NT2/D1 (cell line): Measurements from ENCODE around the gene SVOP.

Source experiments
- DNase-seq: peaks from one replicate; pipeline ENCODE4 v3.0.0-alpha.2; 2011; ENCODE audit warnings: low read depth, low spot score
- H3K27me3 ChIP-seq: 2 replicates; pipeline ENCODE4 v1.6.0; 2011; ENCODE audit warnings: mild to moderate bottlenecking; ENCODE audit not compliant: insufficient read length, insufficient read depth
- H3K36me3 ChIP-seq: 2 replicates; pipeline ENCODE4 v1.6.1; 2011; ENCODE audit warnings: mild to moderate bottlenecking, low read length, mixed read lengths; ENCODE audit not compliant: insufficient read depth, insufficient read length
- H3K4me1 ChIP-seq: 2 replicates; pipeline ENCODE4 v1.5.1; 2011; ENCODE audit not compliant: insufficient read depth, insufficient read length
- H3K4me3 ChIP-seq: 2 replicates; pipeline ENCODE4 v1.5.1; 2011; ENCODE audit warnings: low read depth; ENCODE audit not compliant: insufficient read length
- H3K9ac ChIP-seq: 2 replicates; pipeline ENCODE4 v1.6.0; 2011; ENCODE audit warnings: low read depth; ENCODE audit not compliant: insufficient read length
- H3K9me3 ChIP-seq: 2 replicates; pipeline ENCODE4 v1.5.1; 2011; ENCODE audit warnings: mild to moderate bottlenecking, low read length; ENCODE audit not compliant: insufficient read depth
- SUZ12 ChIP-seq: IDR thresholded peaks from 2 replicates; pipeline ENCODE4 v1.6.1; 2011; ENCODE audit not compliant: insufficient read length, insufficient read depth; ENCODE audit errors: extremely low read depth
- YY1 ChIP-seq: IDR thresholded peaks from 2 replicates; pipeline ENCODE4 v1.6.1; 2011; ENCODE audit not compliant: insufficient read length, insufficient read depth
- ZNF274 ChIP-seq: IDR thresholded peaks from 2 replicates; pipeline ENCODE4 v1.6.1; 2011; ENCODE audit warnings: mild to moderate bottlenecking, low read depth, low read length

SVOP gene

DNA sequence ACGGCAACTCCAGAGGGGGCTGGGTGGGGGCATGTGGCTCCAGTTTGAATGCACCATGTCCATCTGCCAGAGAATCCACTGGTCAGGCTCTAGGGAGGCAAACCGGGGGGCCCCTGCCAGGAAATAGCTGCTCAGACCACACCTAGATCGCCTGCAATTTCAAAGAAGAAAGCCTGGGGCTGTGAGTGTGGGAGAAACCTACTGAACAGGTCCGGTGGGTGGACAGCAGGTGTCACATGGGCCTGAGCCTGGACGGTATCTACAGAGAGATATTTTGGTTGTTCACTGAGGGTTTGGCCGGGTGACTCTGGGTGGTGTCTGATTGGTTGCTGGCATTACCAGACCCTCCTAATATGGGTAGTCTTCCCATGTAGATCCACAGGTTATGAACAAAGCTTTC is 109.0 kb downstream of the SVOP start:
- Histone ChIP-seq H3K4me3 (no peak overlapping the region), H3K9ac (no peak overlapping the region), H3K27me3 (no peaks in the 10 kb centered on the region), H3K4me1 (peaks cover 2% of the 10 kb centered on the region), H3K9me3 (no peaks in the 10 kb centered on the region), H3K36me3 (no peaks in the 10 kb centered on the region)
- TF ChIP-seq YY1 (no peak), ZNF274 (no peak), SUZ12 (no peak)
- no peak for DNase-seq

DNA sequence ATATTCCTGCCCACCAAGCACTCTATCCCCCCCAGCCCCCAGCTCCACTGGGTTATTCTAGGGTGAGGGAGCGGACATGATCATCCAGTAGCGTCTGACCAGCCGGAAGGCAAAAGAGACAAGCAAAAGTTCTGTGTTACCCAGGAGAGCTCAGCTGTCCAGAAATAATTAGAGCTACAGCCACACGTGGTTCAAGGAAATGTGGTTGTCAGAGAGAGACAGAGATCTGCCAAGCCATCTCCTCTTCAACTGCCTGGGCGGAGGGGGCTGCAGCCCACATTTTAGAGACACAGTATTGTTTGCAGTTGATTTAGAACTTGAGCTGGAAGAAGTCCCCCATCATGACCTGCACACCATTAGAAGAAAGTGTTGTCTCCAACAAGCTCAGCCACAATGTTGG is 110.5 kb downstream of the SVOP start:
- no peaks in the 10 kb centered on the region for H3K36me3 ChIP-seq

DNA sequence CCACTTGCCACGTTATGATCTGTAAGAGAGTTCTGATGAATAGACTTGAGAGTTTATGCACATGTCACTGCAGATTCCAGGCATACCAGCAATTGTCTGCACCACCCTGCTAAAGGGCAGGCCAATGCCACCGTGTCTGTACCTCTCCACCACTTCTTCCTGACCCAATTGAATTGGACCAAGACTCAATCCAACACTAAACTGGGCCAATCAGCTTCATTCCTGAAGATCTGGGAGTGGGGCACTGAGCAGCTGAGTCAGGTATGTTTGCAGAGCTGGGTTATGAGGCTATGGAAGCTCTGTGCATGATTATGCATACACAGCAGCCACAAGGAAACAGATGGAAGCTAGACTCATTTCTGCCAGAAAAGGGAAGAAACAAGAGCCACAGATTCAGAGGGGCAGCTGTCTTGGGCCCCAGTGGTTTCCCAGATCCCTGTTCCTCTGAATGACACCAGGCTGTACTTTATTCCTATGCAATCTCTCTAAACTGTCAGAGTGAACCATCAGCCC is 113.0 kb downstream of the SVOP start:
- H3K27me3 ChIP-seq: no peaks in the 10 kb centered on the region
- no peaks in the 10 kb centered on the region for H3K36me3 ChIP-seq
- H3K4me3 ChIP-seq: no peak overlapping the region
- DNase-seq: no peak
- peaks cover 2% of the 10 kb centered on the region for H3K4me1 ChIP-seq
- no peaks in the 10 kb centered on the region for H3K9me3 ChIP-seq
- TF ChIP-seq ZNF274 (no peak), YY1 (no peak), SUZ12 (no peak)
- H3K9ac ChIP-seq: no peak overlapping the region

More for the DNA sequence above, 110.5 kb downstream of the SVOP start:
- Histone ChIP-seq H3K9ac (no peak overlapping the region), H3K4me1 (peaks cover 2% of the 10 kb centered on the region), H3K4me3 (no peak overlapping the region), H3K27me3 (no peaks in the 10 kb centered on the region), H3K9me3 (no peaks in the 10 kb centered on the region)
- no peak for TF ChIP-seq SUZ12
- TF ChIP-seq YY1: no peak
- TF ChIP-seq ZNF274: no peak
- DNase-seq: no peak

DNA sequence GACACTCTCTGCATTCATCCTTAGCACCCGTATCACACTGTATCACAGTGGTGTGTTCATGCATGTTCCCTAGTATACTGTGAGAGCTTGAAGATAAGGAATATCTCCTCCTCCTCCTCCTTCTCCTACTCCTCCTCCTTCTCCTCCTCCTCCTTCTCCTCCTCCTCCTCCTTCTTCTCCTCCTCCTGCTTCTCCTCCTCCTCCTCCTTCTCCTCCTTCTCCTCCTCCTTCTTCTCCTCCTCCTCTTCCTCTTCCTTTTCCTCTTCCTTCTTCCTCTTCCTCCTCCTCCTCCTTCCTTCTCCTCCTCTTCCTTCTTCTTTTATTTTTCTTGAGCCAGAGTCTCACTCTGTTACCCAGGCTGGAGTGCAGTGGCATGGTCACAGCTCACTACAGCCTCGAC is 113.9 kb downstream of the SVOP start:
- no peaks in the 10 kb centered on the region for H3K27me3 ChIP-seq
- H3K4me3 ChIP-seq: no peak overlapping the region
- H3K36me3 ChIP-seq: no peaks in the 10 kb centered on the region
- no peaks in the 10 kb centered on the region for H3K9me3 ChIP-seq
- H3K4me1 ChIP-seq: peaks cover 2% of the 10 kb centered on the region
- DNase-seq: no peak
- TF ChIP-seq YY1: no peak
- no peak for TF ChIP-seq SUZ12
- TF ChIP-seq ZNF274: no peak
- no peak overlapping the region for H3K9ac ChIP-seq

DNA sequence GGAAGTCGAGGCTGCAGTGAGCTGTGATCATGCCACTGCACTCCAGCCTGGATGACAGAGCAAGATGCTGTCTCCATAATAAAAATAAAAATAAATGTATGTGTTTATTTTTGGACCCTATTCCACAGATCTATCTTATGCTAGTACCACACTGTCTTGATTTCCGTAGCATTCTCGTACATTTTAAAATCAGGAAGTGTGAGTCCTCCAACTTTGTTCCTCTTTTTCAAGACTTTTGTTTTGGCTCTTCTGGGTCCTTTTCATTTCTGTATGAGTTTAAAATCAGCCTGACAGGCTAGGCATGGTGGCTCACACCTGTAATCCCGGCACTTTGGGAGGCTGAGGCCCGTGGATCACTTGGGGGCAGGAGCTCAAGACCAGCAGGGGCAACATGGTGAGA is 115.1 kb downstream of the SVOP start:
- TF ChIP-seq SUZ12 (no peak), ZNF274 (no peak), YY1 (no peak)
- H3K36me3 ChIP-seq: no peaks in the 10 kb centered on the region
- H3K4me1 ChIP-seq: peaks cover 2% of the 10 kb centered on the region
- H3K9ac ChIP-seq: no peak overlapping the region
- no peaks in the 10 kb centered on the region for H3K9me3 ChIP-seq
- H3K4me3 ChIP-seq: no peak overlapping the region
- H3K27me3 ChIP-seq: no peaks in the 10 kb centered on the region
- no peak for DNase-seq

DNA sequence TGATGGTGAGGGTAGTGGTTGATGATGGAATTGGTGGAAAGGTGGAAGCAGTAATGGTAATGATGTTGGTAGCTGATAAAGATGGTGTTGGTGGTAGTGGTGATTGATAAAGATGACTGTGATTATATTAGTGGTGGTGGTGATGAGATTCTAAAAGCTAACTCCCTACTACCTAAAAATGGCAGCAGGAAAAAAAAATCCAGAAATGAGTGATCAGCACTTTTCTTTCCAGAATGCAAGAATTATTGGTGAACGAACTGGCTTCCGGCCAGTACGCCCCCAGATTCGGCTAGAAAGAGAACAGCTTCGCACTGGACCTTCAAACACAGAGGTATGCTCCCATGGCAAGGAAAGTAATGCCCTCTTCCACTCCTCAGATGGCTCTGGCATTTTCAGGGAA is 121.7 kb downstream of the SVOP start:
- Histone ChIP-seq H3K4me3 (no peak overlapping the region), H3K36me3 (no peaks in the 10 kb centered on the region), H3K9ac (no peak overlapping the region), H3K27me3 (no peaks in the 10 kb centered on the region), H3K9me3 (no peaks in the 10 kb centered on the region), H3K4me1 (no peaks in the 10 kb centered on the region)
- no peak for TF ChIP-seq SUZ12
- no peak for TF ChIP-seq YY1
- no peak for TF ChIP-seq ZNF274
- no peak for DNase-seq

DNA sequence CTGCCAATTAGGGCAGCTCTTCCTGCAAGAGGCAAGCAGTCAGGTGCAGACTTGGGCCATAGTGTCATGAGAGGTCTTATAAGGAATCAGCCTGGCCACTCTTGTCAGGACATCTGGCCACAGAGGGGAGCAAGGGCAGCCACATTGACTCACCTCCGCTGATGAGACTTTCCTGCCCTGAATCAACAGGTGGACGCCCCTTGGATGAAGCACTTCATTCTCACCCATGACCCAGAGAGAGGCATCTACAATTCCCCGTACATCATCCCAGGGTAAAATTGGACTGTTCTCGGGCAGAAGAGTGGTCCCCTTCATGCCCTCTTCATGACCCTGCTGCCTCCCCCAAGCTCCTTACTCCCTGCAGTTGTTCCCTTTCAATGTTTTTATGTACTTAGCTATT is 124.1 kb downstream of the SVOP start:
- H3K9ac ChIP-seq: no peak overlapping the region
- no peaks in the 10 kb centered on the region for H3K9me3 ChIP-seq
- no peak for TF ChIP-seq ZNF274
- no peak for TF ChIP-seq SUZ12
- TF ChIP-seq YY1: no peak
- H3K27me3 ChIP-seq: no peaks in the 10 kb centered on the region
- no peaks in the 10 kb centered on the region for H3K36me3 ChIP-seq
- no peaks in the 10 kb centered on the region for H3K4me1 ChIP-seq
- no peak overlapping the region for H3K4me3 ChIP-seq
- no peak for DNase-seq
